Esophagus (tissue), 2 donors: Measurements from ENCODE around the gene NPTXR. TPM values are rescaled to one million over a fixed set of nuclear protein-coding genes. Genes with fewer than 3 reads are reported as not detected.

Source experiments
- H3K27ac ChIP-seq, 2 donors: one replicate each; pipeline ENCODE4 v1.5.1; 2013; ENCODE audit warnings: low read depth in 2 of 2, mild to moderate bottlenecking in 2 of 2, inconsistent platforms in 1 of 2, low read length in 1 of 2, moderate library complexity in 1 of 2
- H3K27me3 ChIP-seq, 2 donors: one replicate each; pipeline ENCODE4 v1.6.1; 2013; ENCODE audit warnings: low read length in 2 of 2, control low read depth in 1 of 2, mild to moderate bottlenecking in 1 of 2; ENCODE audit not compliant: insufficient read depth in 2 of 2, control insufficient read depth in 1 of 2
- H3K36me3 ChIP-seq, 2 donors: one replicate each; pipeline ENCODE4 v1.6.1; 2013; ENCODE audit warnings: low read length in 1 of 2; ENCODE audit not compliant: control insufficient read depth in 2 of 2, insufficient read depth in 2 of 2
- H3K4me1 ChIP-seq, 2 donors: one replicate each; pipeline ENCODE4 v1.6.1; 2013; ENCODE audit warnings: low read length in 1 of 2; ENCODE audit not compliant: control insufficient read depth in 2 of 2, insufficient read depth in 2 of 2
- H3K4me3 ChIP-seq, 2 donors: one replicate each; pipeline ENCODE4 v1.5.1; 2013; ENCODE audit warnings: low read length in 2 of 2, mild to moderate bottlenecking in 2 of 2, low read depth in 1 of 2, moderate library complexity in 1 of 2
- H3K9me3 ChIP-seq, 2 donors: one replicate each; pipeline ENCODE4 v1.6.1; 2013; ENCODE audit warnings: mild to moderate bottlenecking in 2 of 2, low read depth in 1 of 2, low read length in 1 of 2, moderate library complexity in 1 of 2; ENCODE audit not compliant: control insufficient read depth in 2 of 2, insufficient read depth in 1 of 2
- WGBS, 2 donors: extraction: QIAGEN DNeasy Blood & Tissue Kit; methylation state at CpG; one replicate each; pipeline ENCODE4 v1.1.7; 2013; 5-methylcytosine and 5-hydroxymethylcytosine counted together
- polyA plus RNA-seq, 2 donors: library from polyadenylated mRNA; stranded (reverse); fragments of 200-250 nt; gene quantifications; one replicate each; pipeline ENCODE4 v1.2.3, GENCODE V29; 2013
- donor health status: healthy with polysubstance abuse.
- donor health status: Bipolar disorder and iron deficiency.

The NPTXR gene
- polyA plus RNA-seq, 2 donors, result 0.28 to 0.73 TPM

GRCh38 chr22:38844315-38845003 lies 631 bp upstream of the NPTXR start:
- Histone ChIP-seq H3K4me3 (peak overlapping the region in 1 of 2 donors; percentile 45), H3K36me3 (no peaks in the 10 kb centered on the region), H3K9me3 (no peaks in the 10 kb centered on the region), H3K27ac (no peak overlapping the region), H3K27me3 (peaks cover 0 to 7% of the 10 kb centered on the region in 2 donors), H3K4me1 (peaks cover 0 to 6% of the 10 kb centered on the region in 2 donors)
- WGBS, 2 donors, result 15 to 17% methylated on average over 22 of the region's 22 CpGs

GRCh38 chr22:38843201-38843656 lies 599 bp downstream of the NPTXR start:
- Histone ChIP-seq H3K4me1 (peaks cover 0 to 6% of the 10 kb centered on the region in 2 donors), H3K9me3 (no peaks in the 10 kb centered on the region), H3K27me3 (peaks cover 0 to 7% of the 10 kb centered on the region in 2 donors), H3K27ac (peak overlapping the region; percentile 42 to 43), H3K36me3 (no peaks in the 10 kb centered on the region), H3K4me3 (peak overlapping the region; percentile 19 to 45)
- WGBS, 2 donors, result 0 to 1% methylated on average over 46 to 68 of the region's 68 CpGs

- H3K27me3 ChIP-seq, result peaks cover 0 to 7% of the 10 kb centered on the region in 2 donors
- H3K9me3 ChIP-seq, result no peaks in the 10 kb centered on the region
- peaks cover 0 to 6% of the 10 kb centered on the region in 2 donors for H3K4me1 ChIP-seq
- H3K36me3 ChIP-seq, result no peaks in the 10 kb centered on the region
- H3K27ac ChIP-seq, result peak overlapping the region; percentile 42 to 43
- H3K4me3 ChIP-seq, result peak overlapping the region; percentile 19 to 45
- WGBS, 2 donors, result 26 to 30% methylated on average over 34 of the region's 34 CpGs
These were observed 1.2 kb downstream of the NPTXR start for GRCh38 chr22:38842512-38843200.

GRCh38 chr22:38841635-38842034 lies 2.2 kb downstream of the NPTXR start:
- H3K27ac ChIP-seq, result no peak overlapping the region
- peaks cover 0 to 7% of the 10 kb centered on the region in 2 donors for H3K27me3 ChIP-seq
- peaks cover 0 to 6% of the 10 kb centered on the region in 2 donors for H3K4me1 ChIP-seq
- H3K4me3 ChIP-seq, result no peak overlapping the region
- no peaks in the 10 kb centered on the region for H3K9me3 ChIP-seq
- no peaks in the 10 kb centered on the region for H3K36me3 ChIP-seq
- WGBS, 2 donors, result 72 to 75% methylated on average over 5 of the region's 5 CpGs

GRCh38 chr22:38841211-38841610 lies 2.6 kb downstream of the NPTXR start:
- WGBS, 2 donors, result 33 to 36% methylated on average over 7 of the region's 7 CpGs
- Histone ChIP-seq H3K36me3 (no peaks in the 10 kb centered on the region), H3K27me3 (peaks cover 0 to 7% of the 10 kb centered on the region in 2 donors), H3K4me1 (peaks cover 0 to 6% of the 10 kb centered on the region in 2 donors), H3K9me3 (no peaks in the 10 kb centered on the region), H3K4me3 (no peak overlapping the region), H3K27ac (no peak overlapping the region)

GRCh38 chr22:38840129-38840528 lies 3.7 kb downstream of the NPTXR start:
- Histone ChIP-seq H3K9me3 (no peaks in the 10 kb centered on the region), H3K27me3 (peaks cover 0 to 7% of the 10 kb centered on the region in 2 donors), H3K27ac (no peak overlapping the region), H3K4me1 (peaks cover 0 to 6% of the 10 kb centered on the region in 2 donors), H3K4me3 (no peak overlapping the region), H3K36me3 (no peaks in the 10 kb centered on the region)
- WGBS, 2 donors, result 88 to 95% methylated on average over 3 of the region's 3 CpGs

GRCh38 chr22:38839686-38840085 lies 4.1 kb downstream of the NPTXR start:
- peaks cover 0 to 7% of the 10 kb centered on the region in 2 donors for H3K27me3 ChIP-seq
- WGBS, 2 donors, result 83 to 89% methylated on average over 1 of the region's 1 CpG
- no peak overlapping the region for H3K4me3 ChIP-seq
- no peaks in the 10 kb centered on the region for H3K36me3 ChIP-seq
- peaks cover 0 to 6% of the 10 kb centered on the region in 2 donors for H3K4me1 ChIP-seq
- H3K27ac ChIP-seq, result no peak overlapping the region
- no peaks in the 10 kb centered on the region for H3K9me3 ChIP-seq

GRCh38 chr22:38837414-38837928 lies 6.4 kb downstream of the NPTXR start:
- H3K4me3 ChIP-seq, result no peak overlapping the region
- 84 to 88% methylated on average over 6 of the region's 6 CpGs for WGBS, 2 donors

GRCh38 chr22:38835888-38836301 lies 7.9 kb downstream of the NPTXR start:
- 70 to 74% methylated on average over 19 of the region's 19 CpGs for WGBS, 2 donors
- H3K27ac ChIP-seq, result no peak overlapping the region
- H3K4me3 ChIP-seq, result no peak overlapping the region
- no peaks in the 10 kb centered on the region for H3K27me3 ChIP-seq
- no peaks in the 10 kb centered on the region for H3K9me3 ChIP-seq
- H3K4me1 ChIP-seq, result no peaks in the 10 kb centered on the region
- no peaks in the 10 kb centered on the region for H3K36me3 ChIP-seq

More at GRCh38 chr22:38837414-38837928, 6.4 kb downstream of the NPTXR start:
- no peak overlapping the region for H3K27ac ChIP-seq
- H3K9me3 ChIP-seq, result no peaks in the 10 kb centered on the region
- no peaks in the 10 kb centered on the region for H3K36me3 ChIP-seq
- H3K4me1 ChIP-seq, result peaks cover 0 to 2% of the 10 kb centered on the region in 2 donors
- H3K27me3 ChIP-seq, result no peaks in the 10 kb centered on the region
